Stomach (tissue), 4 donors: ENCODE results near the gene ARV1.

Experiments
- EP300 ChIP-seq: sonication (generic); formaldehyde crosslinking; IDR thresholded peaks from one replicate; pipeline ENCODE4 v1.6.1; 2017; ENCODE audit warnings: antibody characterized with exemption
- POLR2A ChIP-seq, 4 donors: fragments of 450-650 bp; IDR thresholded peaks; one replicate each; pipeline ENCODE4 v1.6.1; 2016; ENCODE audit warnings: antibody characterized with exemption in 4 of 4, control low read depth in 2 of 4, mild to moderate bottlenecking in 1 of 4, moderate library complexity in 1 of 4
- TF ChIP-seq, protein P1 (sequence below), 7 experiments: fragments of 450-650 bp in 4 of 7; fragments of 200-600 bp in 3 of 7; sonication (generic) in 3 of 7; IDR thresholded peaks; one replicate each; pipeline ENCODE4 v1.5.1; 2016 to 2019; ENCODE audit warnings: antibody characterized with exemption in 7 of 7, control low read depth in 2 of 7, mild to moderate bottlenecking in 1 of 7

DNA sequence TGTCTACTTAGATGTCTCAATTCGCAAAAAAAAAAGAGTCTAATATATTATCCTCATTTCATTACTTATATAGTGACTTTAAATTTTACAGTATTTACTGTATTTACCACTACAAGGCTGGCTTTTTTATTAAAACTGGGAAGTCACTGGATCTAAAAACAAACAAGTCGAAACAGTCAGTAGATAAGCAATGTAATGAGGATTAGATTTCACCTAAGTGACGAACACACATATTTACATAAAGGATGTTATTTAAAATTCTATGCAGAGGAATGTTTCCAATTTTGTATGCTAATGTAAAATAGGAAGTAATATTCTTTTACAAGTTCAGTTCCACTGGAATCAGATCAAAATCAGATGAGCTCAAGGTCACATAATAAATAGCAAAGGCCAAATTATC is 28.5 kb upstream of the ARV1 start:
- TF ChIP-seq POLR2A (IDR thresholded peaks at IDR 0.05) (no peak), EP300 (no peak)
- TF ChIP-seq, protein P1, sequence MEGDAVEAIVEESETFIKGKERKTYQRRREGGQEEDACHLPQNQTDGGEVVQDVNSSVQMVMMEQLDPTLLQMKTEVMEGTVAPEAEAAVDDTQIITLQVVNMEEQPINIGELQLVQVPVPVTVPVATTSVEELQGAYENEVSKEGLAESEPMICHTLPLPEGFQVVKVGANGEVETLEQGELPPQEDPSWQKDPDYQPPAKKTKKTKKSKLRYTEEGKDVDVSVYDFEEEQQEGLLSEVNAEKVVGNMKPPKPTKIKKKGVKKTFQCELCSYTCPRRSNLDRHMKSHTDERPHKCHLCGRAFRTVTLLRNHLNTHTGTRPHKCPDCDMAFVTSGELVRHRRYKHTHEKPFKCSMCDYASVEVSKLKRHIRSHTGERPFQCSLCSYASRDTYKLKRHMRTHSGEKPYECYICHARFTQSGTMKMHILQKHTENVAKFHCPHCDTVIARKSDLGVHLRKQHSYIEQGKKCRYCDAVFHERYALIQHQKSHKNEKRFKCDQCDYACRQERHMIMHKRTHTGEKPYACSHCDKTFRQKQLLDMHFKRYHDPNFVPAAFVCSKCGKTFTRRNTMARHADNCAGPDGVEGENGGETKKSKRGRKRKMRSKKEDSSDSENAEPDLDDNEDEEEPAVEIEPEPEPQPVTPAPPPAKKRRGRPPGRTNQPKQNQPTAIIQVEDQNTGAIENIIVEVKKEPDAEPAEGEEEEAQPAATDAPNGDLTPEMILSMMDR (IDR thresholded peaks at IDR 0.05): no peak
